Subcutaneous adipose tissue (tissue), 4 donors: ENCODE results near the gene SRGAP3. TPM values are rescaled to one million over a fixed set of nuclear protein-coding genes. Genes with fewer than 3 reads are reported as not detected.

Source experiments
- CTCF ChIP-seq: fragments of 450-650 bp; IDR thresholded peaks from one replicate; pipeline ENCODE4 v1.5.1; 2016; ENCODE audit warnings: low read depth, mild to moderate bottlenecking, control low read depth, antibody characterized with exemption, moderate library complexity
- total RNA-seq, 4 donors: library from RNA; depleted of rRNA; stranded (reverse); fragments of >200 nt; gene quantifications; one replicate each; pipeline ENCODE4 v1.1.0, GENCODE V29; 2016

SRGAP3 gene
- total RNA-seq, result 10 to 100 TPM in 2 of 4 donors, 1 to 10 TPM in 2; 1.6 to 14.1 (median 8.9) TPM

DNA sequence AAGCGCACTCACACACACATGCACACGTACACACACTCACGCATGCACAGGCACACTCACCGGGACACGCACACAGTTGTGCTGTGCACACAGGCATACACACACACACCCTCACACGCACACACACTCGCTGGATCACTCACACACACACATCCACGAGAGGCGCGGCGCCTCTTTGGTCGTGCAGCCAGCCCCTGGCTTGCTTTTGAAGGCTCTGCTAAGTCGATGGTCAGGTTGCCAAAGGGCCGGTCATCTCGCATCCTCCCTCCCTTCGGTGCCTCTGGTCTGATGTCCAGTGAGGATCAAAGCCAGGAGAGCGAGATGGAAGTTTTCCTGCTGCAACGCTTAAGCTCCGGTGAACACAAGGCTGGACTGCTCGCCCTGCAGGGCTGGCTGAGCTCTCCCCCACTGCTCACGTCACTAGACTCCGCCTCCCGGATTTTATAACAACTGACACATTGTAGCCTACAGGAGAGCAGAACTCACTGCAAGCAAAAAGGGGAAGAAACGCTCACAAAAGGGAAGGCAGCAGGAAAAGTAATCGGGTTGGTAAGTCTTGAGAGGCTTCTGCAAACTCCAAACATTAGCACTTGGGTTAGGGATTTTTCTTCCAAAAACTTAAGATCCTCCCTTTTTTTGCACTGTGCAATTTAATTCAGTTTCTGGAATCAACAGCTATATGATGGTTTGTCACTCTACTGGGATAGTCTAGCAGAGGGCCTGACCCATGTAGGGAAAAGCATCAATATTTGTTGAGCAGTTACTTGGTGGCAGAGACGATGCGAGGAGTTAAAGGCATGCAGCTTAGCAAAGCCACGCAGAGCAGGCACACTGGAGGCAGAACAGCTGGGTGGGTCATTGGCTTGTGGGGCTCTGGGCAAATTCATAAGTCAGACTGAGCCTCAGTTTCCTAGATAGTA lies at the start of gene SRGAP3:
Gene SRGAP3, minus strand, starts transcription at position 374 of the 920 bp plus-strand sequence. CDS start 695 bp downstream, outside the sequence.
- no peak for TF ChIP-seq CTCF

- TF ChIP-seq CTCF, result no peak
Measured at GRCh38 chr3:9298236-9298635, 48.8 kb upstream of the SRGAP3 start.

GRCh38 chr3:9296241-9296640 lies 46.8 kb upstream of the SRGAP3 start:
- no peak for TF ChIP-seq CTCF

- TF ChIP-seq CTCF, result no peak
Measured at GRCh38 chr3:9295007-9295406, 45.6 kb upstream of the SRGAP3 start.

- TF ChIP-seq CTCF, result no peak
Measured at GRCh38 chr3:9293076-9293475, 43.6 kb upstream of the SRGAP3 start.

GRCh38 chr3:9292516-9292915 lies 43.1 kb upstream of the SRGAP3 start:
- no peak for TF ChIP-seq CTCF

GRCh38 chr3:9291821-9292410 lies 42.5 kb upstream of the SRGAP3 start:
- TF ChIP-seq CTCF, result no peak
